PFSK-1 (cell line): ENCODE measurements around the gene MOV10.

Experiments used
- FOXP2 ChIP-seq: optimal IDR thresholded peaks from 2 replicates; pipeline ENCODE3; 2011; ENCODE audit warnings: borderline replicate concordance, control low read depth, inconsistent platforms; ENCODE audit not compliant: insufficient read depth; ENCODE audit errors: extremely low read length, extremely low read depth
- POLR2AphosphoS5 ChIP-seq: IDR thresholded peaks from 2 replicates; pipeline ENCODE4 v1.6.1; 2012; ENCODE audit warnings: low read depth, mild to moderate bottlenecking, control low read depth, low read length, moderate library complexity
- SIN3A ChIP-seq: IDR thresholded peaks from 2 replicates; pipeline ENCODE4 v1.6.1; 2012; ENCODE audit warnings: mild to moderate bottlenecking, low read length, moderate library complexity, borderline replicate concordance; ENCODE audit not compliant: insufficient read depth
- TAF1 ChIP-seq: IDR thresholded peaks from 2 replicates; pipeline ENCODE4 v1.6.1; 2012; ENCODE audit warnings: low read length, control low read depth, borderline replicate concordance; ENCODE audit not compliant: insufficient read depth
- TF ChIP-seq, protein P1 (sequence below), 2 experiments: IDR thresholded peaks; 2 replicates each; pipeline versions ENCODE4 v1.6.1 to v1.8.0; 2011 to 2012; ENCODE audit warnings: low read depth in 2 of 2, low read length in 2 of 2, control low read depth in 1 of 2, inconsistent platforms in 1 of 2, mild to moderate bottlenecking in 1 of 2, moderate library complexity in 1 of 2; ENCODE audit not compliant: insufficient read depth in 1 of 2

Gene MOV10

GRCh38 chr1:112714313-112715263 is 40.1 kb downstream of the MOV10 start:
- no peak for TF ChIP-seq POLR2AphosphoS5
- TF ChIP-seq, protein P1, sequence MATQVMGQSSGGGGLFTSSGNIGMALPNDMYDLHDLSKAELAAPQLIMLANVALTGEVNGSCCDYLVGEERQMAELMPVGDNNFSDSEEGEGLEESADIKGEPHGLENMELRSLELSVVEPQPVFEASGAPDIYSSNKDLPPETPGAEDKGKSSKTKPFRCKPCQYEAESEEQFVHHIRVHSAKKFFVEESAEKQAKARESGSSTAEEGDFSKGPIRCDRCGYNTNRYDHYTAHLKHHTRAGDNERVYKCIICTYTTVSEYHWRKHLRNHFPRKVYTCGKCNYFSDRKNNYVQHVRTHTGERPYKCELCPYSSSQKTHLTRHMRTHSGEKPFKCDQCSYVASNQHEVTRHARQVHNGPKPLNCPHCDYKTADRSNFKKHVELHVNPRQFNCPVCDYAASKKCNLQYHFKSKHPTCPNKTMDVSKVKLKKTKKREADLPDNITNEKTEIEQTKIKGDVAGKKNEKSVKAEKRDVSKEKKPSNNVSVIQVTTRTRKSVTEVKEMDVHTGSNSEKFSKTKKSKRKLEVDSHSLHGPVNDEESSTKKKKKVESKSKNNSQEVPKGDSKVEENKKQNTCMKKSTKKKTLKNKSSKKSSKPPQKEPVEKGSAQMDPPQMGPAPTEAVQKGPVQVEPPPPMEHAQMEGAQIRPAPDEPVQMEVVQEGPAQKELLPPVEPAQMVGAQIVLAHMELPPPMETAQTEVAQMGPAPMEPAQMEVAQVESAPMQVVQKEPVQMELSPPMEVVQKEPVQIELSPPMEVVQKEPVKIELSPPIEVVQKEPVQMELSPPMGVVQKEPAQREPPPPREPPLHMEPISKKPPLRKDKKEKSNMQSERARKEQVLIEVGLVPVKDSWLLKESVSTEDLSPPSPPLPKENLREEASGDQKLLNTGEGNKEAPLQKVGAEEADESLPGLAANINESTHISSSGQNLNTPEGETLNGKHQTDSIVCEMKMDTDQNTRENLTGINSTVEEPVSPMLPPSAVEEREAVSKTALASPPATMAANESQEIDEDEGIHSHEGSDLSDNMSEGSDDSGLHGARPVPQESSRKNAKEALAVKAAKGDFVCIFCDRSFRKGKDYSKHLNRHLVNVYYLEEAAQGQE (IDR thresholded peaks at IDR 0.05; ENCODE audit: insufficient read depth in 1 of 2, low read depth in 2 of 2, low read length in 2 of 2): no peak
- no peak for TF ChIP-seq SIN3A
- no peak for TF ChIP-seq TAF1
- TF ChIP-seq FOXP2: no peak

DNA sequence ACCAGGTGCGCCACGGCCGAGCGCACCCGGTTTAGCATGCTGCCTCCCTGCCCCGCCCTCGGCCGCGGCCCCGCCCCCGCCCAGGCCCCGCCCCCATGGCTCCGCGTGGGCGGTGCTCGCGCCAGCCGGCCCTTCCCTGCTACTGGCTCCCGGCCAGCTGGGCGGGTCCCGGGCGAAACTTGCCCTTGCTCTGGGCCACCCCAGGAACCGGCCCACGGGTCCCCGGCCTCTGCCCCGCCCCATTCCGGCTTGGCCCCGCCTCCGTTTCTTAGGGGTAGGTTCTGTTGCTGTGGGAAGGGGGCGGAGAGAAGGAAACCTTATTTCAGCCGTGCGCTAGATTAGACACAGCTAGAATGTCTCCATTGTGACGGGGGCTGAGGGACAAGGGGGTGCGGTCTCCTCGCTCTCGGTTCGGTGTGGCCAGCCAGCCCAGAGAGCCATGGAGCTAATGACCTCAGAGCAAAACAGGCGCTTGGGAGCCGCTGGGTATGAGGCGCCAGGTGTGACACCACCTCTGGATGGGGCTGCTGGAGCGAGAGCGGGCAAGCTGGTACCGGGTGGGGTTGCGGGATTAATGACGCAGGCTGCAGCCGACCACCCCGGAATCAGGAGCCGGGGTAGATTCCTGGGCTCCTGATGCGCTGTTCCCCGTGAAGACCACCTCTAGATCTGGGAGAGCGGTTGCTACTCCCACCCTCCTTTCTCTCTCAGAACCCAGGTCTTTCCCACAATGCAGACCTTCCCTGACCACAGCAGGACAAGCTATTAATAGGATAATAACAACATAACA is 41.0 kb downstream of the MOV10 start, which contains the start of gene PPM1J:
TSS of gene PPM1J (minus strand) at position 69 of the 790 bp plus-strand sequence. CDS start at position 38, 31 bp downstream.
- TF ChIP-seq FOXP2: no peak
- no peak for TF ChIP-seq SIN3A
- TF ChIP-seq TAF1: no peak
- TF ChIP-seq, protein P1 (IDR thresholded peaks at IDR 0.05; ENCODE audit: insufficient read depth in 1 of 2, low read depth in 2 of 2, low read length in 2 of 2): no peak
- no peak for TF ChIP-seq POLR2AphosphoS5

GRCh38 chr1:112716133-112716720 is 41.8 kb downstream of the MOV10 start:
- TF ChIP-seq, protein P1 (IDR thresholded peaks at IDR 0.05; ENCODE audit: insufficient read depth in 1 of 2, low read depth in 2 of 2, low read length in 2 of 2): no peak
- 0 out of 2 replicates have a peak, but pooled peaks have one; percentile 23 for TF ChIP-seq SIN3A

DNA sequence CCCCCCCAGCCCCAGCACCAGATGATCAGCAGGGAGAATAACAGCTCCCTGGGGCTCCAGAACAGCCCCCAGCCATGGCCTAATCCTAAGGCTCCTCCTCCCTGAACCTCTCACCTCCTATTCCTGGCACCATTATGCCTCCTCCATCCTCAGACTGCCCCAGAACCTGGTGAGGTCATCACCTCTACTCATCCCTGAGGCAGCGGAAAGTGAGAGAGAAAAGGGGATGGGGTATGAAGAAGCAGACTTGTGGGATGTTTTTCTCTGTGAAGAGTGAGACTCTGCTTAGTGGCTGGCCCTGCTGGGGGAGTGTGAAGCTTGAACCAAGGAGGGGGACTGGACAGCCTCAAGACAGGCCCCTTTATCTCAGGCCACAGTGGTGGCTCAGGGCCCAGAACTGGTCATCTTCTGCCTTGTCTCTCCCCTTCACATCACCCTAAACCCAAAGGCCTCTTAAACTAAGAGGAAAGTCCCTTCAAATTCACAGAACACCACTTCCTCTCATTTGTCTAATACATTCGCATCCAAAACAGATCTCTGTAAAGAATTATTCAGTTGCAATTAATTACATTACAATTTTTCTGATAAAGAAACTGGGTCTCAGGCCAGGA is 42.9 kb downstream of the MOV10 start:
- no peak for TF ChIP-seq TAF1
- TF ChIP-seq FOXP2: no peak
- no peak for TF ChIP-seq SIN3A
- TF ChIP-seq POLR2AphosphoS5: no peak
- TF ChIP-seq, protein P1 (IDR thresholded peaks at IDR 0.05; ENCODE audit: insufficient read depth in 1 of 2, low read depth in 2 of 2, low read length in 2 of 2): no peak
